Body of pancreas (tissue), 4 donors: ENCODE results near the gene NUP188. TPM values are rescaled to one million over a fixed set of nuclear protein-coding genes. Genes with fewer than 3 reads are reported as not detected.

Experiments used
- ATAC-seq: fragments of 150-250 bp; one replicate; pipeline ENCODE4 v1.9.1; 2016
- DNase-seq, 4 donors: peaks; one replicate each; pipeline ENCODE4 v3.0.0-alpha.2; 2019
- H3K27ac ChIP-seq, 4 donors: fragments of 200-600 bp; sonication (generic); 1 replicate in 3 of 4; 2 replicates in 1 of 4; pipeline versions ENCODE4 v1.5.1 to v1.6.1; 2016 to 2019; ENCODE audit warnings: mild to moderate bottlenecking in 1 of 4, mixed read lengths in 1 of 4, moderate library complexity in 1 of 4
- H3K27me3 ChIP-seq, 2 donors: fragments of 200-600 bp; sonication (generic); one replicate each; pipeline ENCODE4 v1.6.0; 2016; ENCODE audit warnings: mild to moderate bottlenecking in 1 of 2
- H3K36me3 ChIP-seq, 2 donors: fragments of 200-600 bp; sonication (generic); replicated peaks in 1 of 2; 2 replicates each; pipeline ENCODE4 v1.5.1; 2016; ENCODE audit warnings: low read depth in 2 of 2; ENCODE audit not compliant: insufficient read depth in 1 of 2
- H3K4me1 ChIP-seq: fragments of 200-600 bp; sonication (generic); one replicate; pipeline ENCODE4 v1.6.0; 2016
- H3K4me3 ChIP-seq, 2 donors: fragments of 200-600 bp; sonication (generic); 1 replicate in 1 of 2; 2 replicates in 1 of 2; pipeline ENCODE4 v1.5.1; 2016 to 2019
- H3K9me3 ChIP-seq, 3 donors: fragments of 200-600 bp; sonication (generic); 1 replicate in 2 of 3; 2 replicates in 1 of 3; pipeline ENCODE4 v1.5.1; 2016
- CTCF ChIP-seq, 7 experiments: fragments of 450-650 bp in 4 of 7; fragments of 200-600 bp in 3 of 7; sonication (generic) in 3 of 7; IDR thresholded peaks; one replicate each; pipeline ENCODE4 v1.5.1; 2016 to 2019; ENCODE audit warnings: antibody characterized with exemption in 7 of 7
- POLR2A ChIP-seq, 3 donors: fragments of 450-650 bp; IDR thresholded peaks; one replicate each; pipeline ENCODE4 v1.6.1; 2016; ENCODE audit warnings: antibody characterized with exemption in 3 of 3, mild to moderate bottlenecking in 2 of 3
- WGBS, 2 donors: methylation state at CpG; one replicate each; pipeline ENCODE4 v1.1.5; 2017; 5-methylcytosine and 5-hydroxymethylcytosine counted together
- intact Hi-C: fragments of 100-400 bp; cut with DNase I; formaldehyde crosslinking; loops from one replicate; pipeline ENCODE4 v1.15.1; 2023
- total RNA-seq, 2 donors: library from RNA; depleted of rRNA; stranded (reverse); fragments of >200 nt; gene quantifications; one replicate each; pipeline ENCODE4 v1.1.0, GENCODE V29; 2016

Gene NUP188
- total RNA-seq, 2 donors from 2014 or later: 15.2 to 18.9 TPM

GRCh38 chr9:129014608-129015007 is 67.1 kb downstream of the NUP188 start:
- ATAC-seq: no peak
- Histone ChIP-seq H3K9me3 (no peaks in the 10 kb centered on the region), H3K4me3 (no peak overlapping the region), H3K27ac (no peak overlapping the region), H3K4me1 (no peaks in the 10 kb centered on the region), H3K36me3 (peaks cover 6 to 19% of the 10 kb centered on the region in 2 donors), H3K27me3 (no peaks in the 10 kb centered on the region)
- WGBS, 2 donors: 86 to 97% methylated on average over 8 of the region's 8 CpGs
- intact Hi-C loops: no loop called here
- no peak for DNase-seq
- no peak for TF ChIP-seq CTCF (IDR thresholded peaks at IDR 0.05)

GRCh38 chr9:129021091-129021490 is 73.6 kb downstream of the NUP188 start:
- intact Hi-C loops: no loop called here
- H3K27me3 ChIP-seq: no peaks in the 10 kb centered on the region
- no peak overlapping the region for H3K27ac ChIP-seq
- 69 to 72% methylated on average over 5 to 8 of the region's 8 CpGs for WGBS, 2 donors
- no peak for ATAC-seq
- DNase-seq: no peak
- no peak overlapping the region for H3K4me3 ChIP-seq
- H3K36me3 ChIP-seq: peaks cover 0 to 3% of the 10 kb centered on the region in 2 donors
- no peak for TF ChIP-seq CTCF (IDR thresholded peaks at IDR 0.05)
- no peak for TF ChIP-seq POLR2A (IDR thresholded peaks at IDR 0.05)
- peaks cover 18% of the 10 kb centered on the region for H3K4me1 ChIP-seq
- no peaks in the 10 kb centered on the region for H3K9me3 ChIP-seq

GRCh38 chr9:129022037-129022436 is 74.5 kb downstream of the NUP188 start:
- DNase-seq: no peak
- H3K4me3 ChIP-seq: no peak overlapping the region
- WGBS, 2 donors: 76 to 100% methylated on average over 1 to 9 of the region's 9 CpGs
- H3K27me3 ChIP-seq: no peaks in the 10 kb centered on the region
- peaks cover 28% of the 10 kb centered on the region for H3K4me1 ChIP-seq
- no peaks in the 10 kb centered on the region for H3K9me3 ChIP-seq
- intact Hi-C loops: no loop called here
- peaks cover 0 to 3% of the 10 kb centered on the region in 2 donors for H3K36me3 ChIP-seq
- no peak overlapping the region for H3K27ac ChIP-seq
- TF ChIP-seq CTCF (IDR thresholded peaks at IDR 0.05) (no peak), POLR2A (IDR thresholded peaks at IDR 0.05) (no peak)
- ATAC-seq: no peak

- H3K9me3 ChIP-seq: no peaks in the 10 kb centered on the region
- ATAC-seq: no peak
- peaks cover 0 to 3% of the 10 kb centered on the region in 2 donors for H3K36me3 ChIP-seq
- intact Hi-C loops: no loop called here
- TF ChIP-seq POLR2A (IDR thresholded peaks at IDR 0.05) (no peak), CTCF (IDR thresholded peaks at IDR 0.05) (no peak)
- peak; percentile 39 to 41 (median 40) for DNase-seq
- no peaks in the 10 kb centered on the region for H3K27me3 ChIP-seq
- H3K4me3 ChIP-seq: no peak overlapping the region
- 64 to 78% methylated on average over 9 to 16 of the region's 16 CpGs for WGBS, 2 donors
- peak overlapping the region in 3 of 4 donors; percentile 12 to 52 (median 27) for H3K27ac ChIP-seq
- H3K4me1 ChIP-seq: peaks cover 34% of the 10 kb centered on the region
These were observed 75.8 kb downstream of the NUP188 start for GRCh38 chr9:129023036-129023907.

GRCh38 chr9:129023908-129024233 is 76.4 kb downstream of the NUP188 start:
- H3K4me3 ChIP-seq: no peak overlapping the region
- peak overlapping the region in 3 of 4 donors; percentile 12 to 52 (median 27) for H3K27ac ChIP-seq
- intact Hi-C loops: no loop called here
- no peaks in the 10 kb centered on the region for H3K27me3 ChIP-seq
- WGBS, 2 donors: 67 to 77% methylated on average over 4 of the region's 4 CpGs
- no peak for ATAC-seq
- H3K9me3 ChIP-seq: no peaks in the 10 kb centered on the region
- peaks cover 34% of the 10 kb centered on the region for H3K4me1 ChIP-seq
- DNase-seq: no peak
- peaks cover 0 to 3% of the 10 kb centered on the region in 2 donors for H3K36me3 ChIP-seq
- TF ChIP-seq CTCF (IDR thresholded peaks at IDR 0.05): no peak
